Measurements from ENCODE around the gene DDX17. TPM values are rescaled to one million over a fixed set of nuclear protein-coding genes. Genes with fewer than 3 reads are reported as not detected.

The DDX17 gene
- total and polyA plus RNA-seq, 4 experiments from 2014 or later, result 10.0 to 960 (median 486) TPM

DNA sequence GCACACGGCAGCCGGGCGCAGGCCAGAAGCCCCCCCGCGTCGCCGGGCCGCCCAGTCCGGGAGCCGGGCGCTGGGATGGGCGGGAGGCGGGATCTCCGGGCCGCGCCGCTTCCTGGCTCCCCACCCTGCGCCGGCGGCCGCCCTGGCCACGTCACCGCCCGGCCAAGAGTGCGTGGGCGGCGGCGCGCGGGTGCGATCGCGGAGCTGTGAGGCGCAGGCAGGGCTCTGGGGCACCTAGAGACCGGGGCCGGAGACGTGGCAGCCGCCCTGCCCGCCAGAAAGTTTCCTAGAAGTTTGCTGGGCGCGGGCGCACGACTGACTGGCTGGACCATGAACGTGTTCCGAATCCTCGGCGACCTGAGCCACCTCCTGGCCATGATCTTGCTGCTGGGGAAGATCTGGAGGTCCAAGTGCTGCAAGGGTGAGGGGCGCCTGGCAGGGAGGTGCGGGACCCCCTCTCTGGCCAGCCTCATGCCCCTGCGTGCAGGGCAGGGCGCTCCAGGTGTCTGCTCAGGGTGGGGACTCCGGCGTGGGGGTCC lies 38.1 kb downstream of the DDX17 start, which contains the start of gene KDELR3:
KDELR3 (plus strand) TSS at position 193 of the 539 bp plus-strand sequence; CDS start at position 331, 138 bp downstream.
- ChIA-PET CTCF (ENCODE audit: partially characterized antibody) (no interaction called here), POLR2A (ENCODE audit: partially characterized antibody) (no interaction called here)
- H3K36me3 ChIP-seq (ENCODE audit: insufficient read depth, low read length), result no peaks in the 10 kb centered on the region
- Mint-ChIP-seq H3K4me1 (peaks cover 2 to 11% (median 6%) of the 10 kb centered on the region in 4 donors), H3K9me3 (no peaks in the 10 kb centered on the region), H3K27ac (peak within 1 kb of the TSS in 2 of 7 donors; percentile 13 to 24), H3K36me3 (no peaks in the 10 kb centered on the region), H3K4me3 (peak within 1 kb of the TSS; percentile 27 to 84 (median 68)), H3K27me3 (peaks cover 9 to 22% of the 10 kb centered on the region in 2 donors)
- H3K9me3 ChIP-seq (ENCODE audit: control insufficient read depth in 1 of 2, low read length in 2 of 2), result no peaks in the 10 kb centered on the region
- peaks cover 5% of the 10 kb centered on the region for H3K4me1 ChIP-seq (ENCODE audit: insufficient read depth, low read length)
- peak within 1 kb of the TSS in 1 of 2 donors; percentile 38 for H3K4me3 ChIP-seq (ENCODE audit: low read length in 2 of 2)
- H3K27me3 ChIP-seq (ENCODE audit: insufficient read depth, low read length), result peaks cover 9% of the 10 kb centered on the region
- intact Hi-C loops (cut with micrococcal nuclease), result no loop called here
- H3K27ac ChIP-seq (ENCODE audit: low read depth, low read length), result no peak within 1 kb of the TSS
- DNase-seq, result no peak

DNA sequence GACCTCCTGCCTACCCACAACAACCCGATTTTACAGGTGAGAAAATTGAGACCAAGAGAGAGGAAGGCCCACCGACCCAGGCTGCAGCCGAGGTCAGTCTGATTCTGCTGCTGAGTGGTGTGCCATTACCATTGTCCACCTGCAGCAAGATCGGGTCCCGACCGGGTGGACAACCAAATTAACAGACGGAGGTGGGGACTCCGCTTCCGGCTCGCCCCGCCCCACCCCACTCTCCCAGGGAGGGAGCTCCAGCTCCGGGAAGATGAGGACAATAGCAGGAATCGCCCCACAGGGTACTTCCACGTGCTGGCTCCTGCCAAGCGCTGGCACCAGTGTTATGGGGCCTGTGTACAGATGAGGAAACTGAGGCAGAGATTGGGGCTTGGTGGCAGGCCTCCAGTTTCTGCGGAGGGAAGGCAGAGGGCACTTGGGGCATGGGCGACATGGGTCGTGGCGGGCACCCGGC lies 38.6 kb downstream of the DDX17 start:
- Mint-ChIP-seq H3K9me3 (no peaks in the 10 kb centered on the region), H3K36me3 (no peaks in the 10 kb centered on the region), H3K4me3 (peak overlapping the region; percentile 27 to 84 (median 58)), H3K27ac (peak overlapping the region in 2 of 7 donors; percentile 13 to 24), H3K4me1 (peaks cover 2 to 11% (median 6%) of the 10 kb centered on the region in 4 donors), H3K27me3 (peaks cover 10 to 24% of the 10 kb centered on the region in 2 donors)
- no peaks in the 10 kb centered on the region for H3K9me3 ChIP-seq (ENCODE audit: control insufficient read depth in 1 of 2, low read length in 2 of 2)
- no peak overlapping the region for H3K27ac ChIP-seq (ENCODE audit: low read depth, low read length)
- DNase-seq, result no peak
- H3K4me1 ChIP-seq (ENCODE audit: insufficient read depth, low read length), result peaks cover 5% of the 10 kb centered on the region
- no peaks in the 10 kb centered on the region for H3K36me3 ChIP-seq (ENCODE audit: insufficient read depth, low read length)
- POLR2A ChIA-PET (ENCODE audit: partially characterized antibody), result no interaction called here
- CTCF ChIA-PET (ENCODE audit: partially characterized antibody), result no interaction called here
- intact Hi-C loops (cut with micrococcal nuclease), result no loop called here
- peaks cover 9% of the 10 kb centered on the region for H3K27me3 ChIP-seq (ENCODE audit: insufficient read depth, low read length)
- peak overlapping the region in 1 of 2 donors; percentile 38 for H3K4me3 ChIP-seq (ENCODE audit: low read length in 2 of 2)

DNA sequence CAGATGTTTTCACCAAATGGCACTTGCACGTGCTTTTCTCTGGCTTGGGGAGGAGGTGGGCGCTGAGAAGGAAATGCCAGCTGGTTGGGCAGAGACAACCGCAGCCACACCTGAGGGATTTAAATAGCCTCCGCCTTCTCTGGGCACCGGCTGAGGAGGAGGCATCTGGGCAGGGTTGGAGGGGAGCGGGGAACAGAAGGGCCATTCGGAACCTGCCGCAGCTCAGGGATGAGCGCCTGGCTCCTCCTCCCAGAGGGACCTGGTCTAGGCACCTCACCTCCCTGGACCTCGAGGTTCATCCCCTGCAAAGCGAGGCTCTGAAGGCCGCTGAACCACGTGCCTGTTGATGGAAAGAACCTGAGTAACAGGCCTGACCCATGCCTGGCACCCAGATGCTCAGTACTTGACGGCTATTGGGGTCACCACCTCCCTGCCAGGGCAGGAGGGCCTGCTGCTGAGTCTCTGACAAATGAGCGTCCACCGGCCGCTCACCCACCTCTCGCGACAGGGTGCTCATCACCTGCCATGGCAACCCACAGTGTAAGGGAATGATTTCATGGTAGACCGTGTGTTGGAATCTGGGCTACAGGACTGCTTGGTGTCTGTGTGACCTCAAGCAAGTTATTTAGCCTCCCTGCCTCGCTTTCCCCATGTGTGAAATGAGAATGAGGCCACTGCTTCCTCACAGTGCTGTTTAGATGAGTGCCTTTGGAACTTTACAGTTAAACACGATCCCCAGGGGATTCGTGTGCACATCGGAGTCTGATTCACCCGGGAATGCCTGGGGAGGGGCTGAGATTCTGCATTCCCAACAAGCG lies 40.2 kb downstream of the DDX17 start:
- DNase-seq, result no peak
- no peaks in the 10 kb centered on the region for H3K9me3 Mint-ChIP-seq
- peaks cover 18 to 33% of the 10 kb centered on the region in 2 donors for H3K27me3 Mint-ChIP-seq
- Histone ChIP-seq H3K4me3 (ENCODE audit: low read length in 2 of 2) (no peak overlapping the region), H3K27me3 (ENCODE audit: insufficient read depth, low read length) (peaks cover 15% of the 10 kb centered on the region), H3K36me3 (ENCODE audit: insufficient read depth, low read length) (no peaks in the 10 kb centered on the region), H3K9me3 (ENCODE audit: control insufficient read depth in 1 of 2, low read length in 2 of 2) (no peaks in the 10 kb centered on the region), H3K27ac (ENCODE audit: low read depth, low read length) (no peak overlapping the region), H3K4me1 (ENCODE audit: insufficient read depth, low read length) (peaks cover 16% of the 10 kb centered on the region)
- no peaks in the 10 kb centered on the region for H3K36me3 Mint-ChIP-seq
- intact Hi-C loops (cut with micrococcal nuclease), result no loop called here
- POLR2A ChIA-PET (ENCODE audit: partially characterized antibody), result no interaction called here
- H3K4me3 Mint-ChIP-seq, result peak overlapping the region in 2 of 8 donors; percentile 44 to 57
- CTCF ChIA-PET (ENCODE audit: partially characterized antibody), result no interaction called here
- no peak overlapping the region for H3K27ac Mint-ChIP-seq
- peaks cover 2 to 11% (median 6%) of the 10 kb centered on the region in 4 donors for H3K4me1 Mint-ChIP-seq

DNA sequence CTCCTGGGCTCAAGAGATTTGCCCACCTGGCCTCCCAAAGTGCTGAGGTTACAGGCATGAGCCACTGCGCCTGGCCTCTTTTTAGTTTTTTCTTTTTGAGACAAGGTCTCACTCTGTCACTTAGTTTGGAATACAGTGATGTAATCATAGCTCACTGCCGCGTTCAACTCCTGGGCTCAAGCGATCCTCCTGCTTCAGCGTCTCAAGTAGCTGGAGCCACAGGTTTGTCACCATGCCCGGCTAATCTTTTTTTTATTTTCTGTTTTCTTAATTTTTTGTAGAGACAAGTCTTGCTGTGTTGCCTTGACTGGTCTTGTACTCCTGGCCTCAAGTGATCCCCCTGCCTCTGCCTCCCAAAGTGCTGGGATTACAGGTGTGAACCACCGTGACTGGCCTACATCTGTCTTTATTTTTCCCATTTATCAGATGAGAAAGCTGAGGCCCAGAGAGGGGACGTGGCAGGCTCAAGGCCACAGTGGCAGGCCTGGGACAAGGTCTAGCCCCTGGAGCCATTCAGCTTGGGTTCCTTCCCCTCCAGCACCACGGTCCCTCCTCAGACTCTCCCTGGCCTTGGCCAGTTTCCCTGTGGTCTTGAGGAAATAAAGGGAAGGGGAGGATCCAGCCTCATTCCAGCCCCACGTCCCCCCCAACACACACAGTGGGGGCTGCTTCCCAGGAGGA lies 41.0 kb downstream of the DDX17 start:
- Histone ChIP-seq H3K27ac (ENCODE audit: low read depth, low read length) (no peak overlapping the region), H3K27me3 (ENCODE audit: insufficient read depth, low read length) (peaks cover 15% of the 10 kb centered on the region), H3K9me3 (ENCODE audit: control insufficient read depth in 1 of 2, low read length in 2 of 2) (no peaks in the 10 kb centered on the region), H3K36me3 (ENCODE audit: insufficient read depth, low read length) (no peaks in the 10 kb centered on the region), H3K4me1 (ENCODE audit: insufficient read depth, low read length) (peaks cover 16% of the 10 kb centered on the region), H3K4me3 (ENCODE audit: low read length in 2 of 2) (no peak overlapping the region)
- H3K27me3 Mint-ChIP-seq, result peaks cover 23 to 39% of the 10 kb centered on the region in 2 donors
- ChIA-PET CTCF (ENCODE audit: partially characterized antibody) (no interaction called here), POLR2A (ENCODE audit: partially characterized antibody) (no interaction called here)
- no peak overlapping the region for H3K4me3 Mint-ChIP-seq
- no peaks in the 10 kb centered on the region for H3K36me3 Mint-ChIP-seq
- DNase-seq, result no peak
- H3K27ac Mint-ChIP-seq, result no peak overlapping the region
- peaks cover 2 to 13% (median 9%) of the 10 kb centered on the region in 4 donors for H3K4me1 Mint-ChIP-seq
- H3K9me3 Mint-ChIP-seq, result no peaks in the 10 kb centered on the region
- intact Hi-C loops (cut with micrococcal nuclease), result no loop called here

DNA sequence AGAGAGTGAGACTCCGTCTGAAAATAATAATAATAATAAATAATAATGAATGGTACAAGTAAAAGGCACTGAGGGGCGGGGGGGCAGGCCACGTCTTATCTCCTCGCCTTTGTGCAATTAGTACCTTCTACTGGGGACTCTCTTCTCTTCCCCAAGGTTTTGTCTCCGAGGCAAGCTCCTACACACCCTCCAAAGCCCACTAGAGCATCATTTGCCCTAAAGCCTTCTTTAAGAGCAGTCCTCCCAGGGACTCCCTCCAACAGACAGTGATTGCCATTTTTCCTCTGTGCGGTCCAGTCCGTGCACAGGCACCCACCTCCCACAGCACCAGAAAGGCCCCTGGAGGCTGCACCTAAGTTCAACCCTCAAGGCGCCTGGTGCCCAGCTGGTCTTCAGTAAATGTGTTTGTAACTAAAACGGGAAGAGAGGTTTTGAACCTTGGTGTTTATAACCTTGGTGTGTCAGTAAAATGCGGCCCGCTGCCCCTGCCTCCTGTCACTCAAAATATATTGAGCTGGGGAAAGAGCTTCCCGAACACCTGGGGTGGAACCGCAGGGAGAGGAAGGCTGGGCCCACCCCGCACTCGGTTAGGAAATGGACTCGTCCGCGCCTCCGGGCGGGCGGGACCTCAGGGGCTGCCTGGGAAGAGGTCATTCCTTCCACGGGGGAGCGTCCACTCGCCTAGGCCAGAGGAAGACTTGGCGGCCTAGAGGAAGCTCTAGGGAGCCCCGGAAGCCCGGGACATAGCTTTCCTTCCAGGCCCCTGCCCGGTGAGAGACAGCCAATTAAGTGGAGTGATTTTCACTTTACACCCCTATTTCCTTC lies 42.9 kb downstream of the DDX17 start:
- Histone ChIP-seq H3K36me3 (ENCODE audit: insufficient read depth, low read length) (no peaks in the 10 kb centered on the region), H3K4me1 (ENCODE audit: insufficient read depth, low read length) (peaks cover 13% of the 10 kb centered on the region), H3K27ac (ENCODE audit: low read depth, low read length) (no peak overlapping the region), H3K9me3 (ENCODE audit: control insufficient read depth in 1 of 2, low read length in 2 of 2) (no peaks in the 10 kb centered on the region), H3K4me3 (ENCODE audit: low read length in 2 of 2) (no peak overlapping the region), H3K27me3 (ENCODE audit: insufficient read depth, low read length) (peaks cover 15% of the 10 kb centered on the region)
- Mint-ChIP-seq H3K4me3 (no peak overlapping the region), H3K9me3 (no peaks in the 10 kb centered on the region), H3K27ac (no peak overlapping the region), H3K4me1 (peaks cover 2 to 13% (median 8%) of the 10 kb centered on the region in 4 donors), H3K27me3 (peaks cover 34 to 49% of the 10 kb centered on the region in 2 donors), H3K36me3 (no peaks in the 10 kb centered on the region)
- DNase-seq, result no peak
- CTCF ChIA-PET (ENCODE audit: partially characterized antibody), result no interaction called here
- POLR2A ChIA-PET (ENCODE audit: partially characterized antibody), result interaction anchor here (1.2 to 1.3 kb wide), 2 partner anchors 9 to 44 kb away, joined by 4 read pairs; no protein-coding TSS in a partner anchor
- intact Hi-C loops (cut with micrococcal nuclease), result no loop called here

DNA sequence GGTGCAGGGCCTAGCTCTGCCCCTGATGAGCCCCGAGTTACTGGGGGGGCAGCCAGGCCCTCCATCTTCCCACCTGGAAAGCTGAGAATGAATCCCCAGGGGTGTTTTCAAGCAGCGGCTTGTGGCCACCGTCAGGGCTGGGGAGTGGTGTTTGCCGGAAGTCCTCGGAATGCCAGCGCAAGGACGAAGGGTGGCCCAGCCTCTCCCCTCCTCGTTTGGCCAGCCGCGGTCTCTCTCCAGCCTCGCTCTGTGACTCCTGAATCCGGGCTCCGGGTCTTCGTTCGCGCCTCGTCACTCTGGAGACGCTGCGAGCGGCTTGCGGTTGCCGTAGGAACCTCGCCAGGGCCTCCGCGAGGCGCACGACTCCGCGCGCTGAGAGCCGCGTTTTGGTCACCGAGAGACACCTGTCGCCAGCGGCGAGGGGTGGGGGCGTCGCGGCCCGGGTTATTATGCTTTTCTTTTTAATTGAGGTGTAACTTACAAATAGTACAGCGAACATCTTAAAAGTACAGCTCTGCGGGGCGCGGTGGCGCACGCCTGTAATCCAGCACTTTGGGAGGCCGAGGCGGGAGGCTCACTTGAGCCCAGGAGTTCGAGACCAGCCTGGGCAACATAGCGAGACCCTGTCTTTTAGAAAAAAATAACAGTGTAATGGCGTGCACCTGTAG lies 44.6 kb downstream of the DDX17 start:
- H3K4me1 Mint-ChIP-seq, result peaks cover under 1 to 20% (median 5%) of the 10 kb centered on the region in 4 donors
- H3K27me3 ChIP-seq (ENCODE audit: insufficient read depth, low read length), result peaks cover 21% of the 10 kb centered on the region
- ChIA-PET CTCF (ENCODE audit: partially characterized antibody) (no interaction called here), POLR2A (ENCODE audit: partially characterized antibody) (interaction anchor here (1.3 kb wide), 1 partner anchor 7 kb away, joined by 4 read pairs; no protein-coding TSS in a partner anchor)
- no peaks in the 10 kb centered on the region for H3K36me3 Mint-ChIP-seq
- no peaks in the 10 kb centered on the region for H3K9me3 ChIP-seq (ENCODE audit: control insufficient read depth in 1 of 2, low read length in 2 of 2)
- H3K27ac ChIP-seq (ENCODE audit: low read depth, low read length), result no peak overlapping the region
- no peak overlapping the region for H3K4me3 ChIP-seq (ENCODE audit: low read length in 2 of 2)
- H3K4me3 Mint-ChIP-seq, result peak overlapping the region in 4 of 8 donors; percentile 10 to 47 (median 26)
- H3K27ac Mint-ChIP-seq, result peak overlapping the region in 1 of 7 donors; percentile 13
- peaks cover 42 to 54% of the 10 kb centered on the region in 2 donors for H3K27me3 Mint-ChIP-seq
- peaks cover 11% of the 10 kb centered on the region for H3K4me1 ChIP-seq (ENCODE audit: insufficient read depth, low read length)
- intact Hi-C loops (cut with micrococcal nuclease), result no loop called here
- H3K9me3 Mint-ChIP-seq, result no peaks in the 10 kb centered on the region
- peak in 4 of 5 donors; percentile 28 to 51 (median 35) for DNase-seq
- H3K36me3 ChIP-seq (ENCODE audit: insufficient read depth, low read length), result no peaks in the 10 kb centered on the region

All from CD4-positive, alpha-beta memory T cell (primary cell).